GM19025 (cell line): Measurements from ENCODE around the gene COX7A2L.
"Not testable (repeated sequence)": the region's sequence is repeated elsewhere in the genome, so short reads cannot be mapped to it uniquely, and the experiment has no call there.

Experiments used
- ATAC-seq: cut with Tn5 transposase; IDR thresholded peaks from one replicate; pipeline ENCODE4 v1.9.1; 2021; ENCODE audit warnings: mild to moderate bottlenecking, low read depth, moderate library complexity; ENCODE audit not compliant: unreplicated experiment

COX7A2L gene, protein sequence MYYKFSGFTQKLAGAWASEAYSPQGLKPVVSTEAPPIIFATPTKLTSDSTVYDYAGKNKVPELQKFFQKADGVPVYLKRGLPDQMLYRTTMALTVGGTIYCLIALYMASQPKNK

GRCh38 chr2:42360890-42361727 lies at the start of gene COX7A2L:
Gene COX7A2L, minus strand, starts transcription at chr2:42361217. Its CDS starts 56 bp downstream, at chr2:42361161.
- peak; percentile 87 for ATAC-seq

- no peak for ATAC-seq
Measured at GRCh38 chr2:42408009-42408408, 47.0 kb upstream of the COX7A2L start.

DNA sequence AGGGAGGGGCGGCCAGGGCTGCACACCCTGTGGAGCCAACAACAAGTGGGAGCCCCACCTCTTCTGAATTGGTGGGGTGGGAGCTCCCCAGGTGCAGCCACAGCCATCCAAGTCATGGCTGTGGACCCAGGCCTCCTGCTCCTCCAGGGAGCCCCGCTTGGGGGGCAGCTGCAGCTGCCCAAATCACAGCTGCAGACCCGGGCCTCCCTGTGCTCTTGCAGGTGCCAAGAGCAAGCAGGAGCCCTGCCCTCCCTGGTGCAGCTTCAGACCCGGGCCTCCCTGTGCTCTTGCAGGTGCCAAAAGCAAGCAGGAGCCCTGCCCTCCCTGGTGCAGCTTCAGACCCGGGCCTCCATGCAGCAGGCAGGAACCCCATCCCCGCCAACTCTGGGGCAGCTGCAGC lies 46.5 kb upstream of the COX7A2L start:
- ATAC-seq: no peak

GRCh38 chr2:42404676-42405075 lies 43.7 kb upstream of the COX7A2L start:
- no peak for ATAC-seq

GRCh38 chr2:42401773-42402172 lies 40.8 kb upstream of the COX7A2L start:
- ATAC-seq: no peak

- not testable (repeated sequence) for ATAC-seq
Measured at GRCh38 chr2:42398052-42398451, 37.0 kb upstream of the COX7A2L start.

DNA sequence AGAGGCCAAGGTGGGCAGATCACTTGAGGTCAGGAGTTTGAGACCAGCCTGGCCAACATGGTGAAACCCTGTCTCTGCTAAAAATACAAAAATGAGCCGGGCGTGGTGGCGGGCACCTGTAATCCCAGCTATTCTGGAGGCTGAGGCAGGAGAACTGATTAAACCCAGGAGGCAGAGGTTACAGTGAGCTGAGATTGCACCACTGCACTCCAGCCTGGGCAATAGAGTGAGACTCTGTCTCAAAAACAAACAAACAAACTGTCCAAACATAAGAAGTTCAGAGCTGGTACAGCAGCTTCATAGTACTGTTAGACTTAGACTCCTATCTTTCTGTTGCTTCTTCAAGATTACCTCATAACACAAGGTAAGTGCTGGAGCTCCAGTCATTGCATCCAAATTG lies 32.3 kb upstream of the COX7A2L start:
- ATAC-seq: not testable (repeated sequence)

- ATAC-seq: no peak
Measured at GRCh38 chr2:42392191-42392590, 31.2 kb upstream of the COX7A2L start.

DNA sequence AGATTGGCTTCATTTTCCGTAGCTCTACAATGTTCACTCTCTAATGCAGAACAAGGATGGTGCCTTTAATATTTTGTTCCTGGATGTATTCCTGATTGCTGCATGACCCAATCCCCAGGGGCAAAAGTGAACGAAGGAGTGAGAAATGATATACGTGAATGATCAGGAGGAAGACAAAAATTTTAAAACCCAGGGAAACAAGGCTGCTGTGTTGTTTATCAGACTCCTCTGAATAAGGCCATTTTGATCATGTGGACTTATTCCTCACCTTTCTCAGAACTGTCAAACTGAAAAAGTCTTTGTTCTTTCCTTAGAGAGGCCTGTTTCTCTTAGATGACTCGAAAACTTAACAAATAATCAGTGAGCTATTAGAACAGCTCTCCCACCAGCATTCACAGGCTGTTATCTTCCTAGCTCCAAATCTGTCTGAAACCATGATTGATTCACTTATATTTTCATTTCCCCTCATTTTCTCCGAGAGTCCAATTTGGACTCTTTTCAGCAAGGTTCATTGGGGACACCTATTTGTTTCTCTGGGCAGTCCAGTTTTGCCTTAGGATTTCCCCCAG lies 29.5 kb upstream of the COX7A2L start:
- no peak for ATAC-seq

DNA sequence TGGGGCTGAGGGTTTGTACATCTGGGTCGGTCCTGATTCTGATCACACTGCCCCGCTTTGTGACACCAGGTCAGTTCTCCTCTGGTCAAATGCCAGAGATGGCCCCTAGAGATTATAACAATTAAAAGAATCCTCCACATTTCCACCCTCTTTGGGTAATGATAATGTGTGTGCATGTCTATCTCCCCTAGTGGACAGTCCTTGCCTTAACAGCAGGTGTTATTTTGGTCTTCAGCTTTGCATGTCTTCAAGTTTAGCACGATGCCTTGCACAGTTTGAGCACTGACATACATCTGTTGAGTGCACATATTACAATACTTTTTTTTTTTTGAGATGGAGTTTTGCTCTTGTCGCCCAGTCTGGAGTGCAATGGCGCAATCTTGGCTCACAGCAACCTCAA lies 25.7 kb upstream of the COX7A2L start:
- no peak for ATAC-seq

GRCh38 chr2:42385225-42385624 lies 24.2 kb upstream of the COX7A2L start:
- ATAC-seq: no peak

GRCh38 chr2:42383855-42384530 lies 23.0 kb upstream of the COX7A2L start:
- ATAC-seq: no peak

GRCh38 chr2:42382144-42382543 lies 21.1 kb upstream of the COX7A2L start:
- no peak for ATAC-seq

DNA sequence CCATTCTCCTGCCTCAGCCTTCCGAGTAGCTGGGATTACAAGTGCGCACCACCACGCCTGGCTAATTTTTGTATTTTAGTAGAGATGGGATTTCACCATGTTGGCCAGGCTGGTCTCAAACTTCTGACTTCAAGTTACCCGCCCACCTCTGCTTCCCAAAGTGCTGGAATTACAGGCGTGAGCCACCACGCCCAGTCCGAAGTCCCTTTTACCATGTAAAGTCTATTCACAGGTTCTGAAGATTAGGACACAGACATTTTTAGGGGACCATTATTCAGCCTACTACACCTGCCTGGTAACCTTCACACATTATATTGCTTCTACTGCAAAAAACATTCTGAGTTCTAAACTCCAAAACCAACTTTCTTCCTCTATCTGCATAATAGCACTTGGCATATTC lies 19.0 kb upstream of the COX7A2L start:
- not testable (repeated sequence) for ATAC-seq

- no peak for ATAC-seq
Measured at GRCh38 chr2:42378415-42378814, 17.4 kb upstream of the COX7A2L start.

GRCh38 chr2:42376758-42377157 lies 15.7 kb upstream of the COX7A2L start:
- no peak for ATAC-seq

GRCh38 chr2:42372474-42373200 lies 11.6 kb upstream of the COX7A2L start:
- no peak for ATAC-seq

- no peak for ATAC-seq
Measured at GRCh38 chr2:42371611-42372473, 10.8 kb upstream of the COX7A2L start.

- no peak for ATAC-seq
Measured at GRCh38 chr2:42369532-42370229, 8.7 kb upstream of the COX7A2L start.
